H1 (cell line): Measurements from ENCODE around the gene RFK. TPM values are rescaled to one million over a fixed set of nuclear protein-coding genes. Genes with fewer than 3 reads are reported as not detected.

Source experiments
- CTCF ChIA-PET: fragments of 300-600 bp; sonication (Branson Sonifier 250); formaldehyde crosslinking; loops from one replicate; lab custom pipeline; 2021; ENCODE audit not compliant: partially characterized antibody; lab: Charles Lee
- POLR2A ChIA-PET: fragments of 300-600 bp; sonication (Branson Sonifier 250); formaldehyde crosslinking; loops from one replicate; lab custom pipeline; 2021; ENCODE audit warnings: inconsistent platforms; ENCODE audit not compliant: partially characterized antibody; lab: Charles Lee
- DNase-seq, 2 experiments: peaks; one replicate each; pipeline versions ENCODE4 v3.0.0 to v3.0.0-alpha.2; 2010 to 2022; ENCODE audit warnings: low spot score in 2 of 2, low read depth in 1 of 2, mixed read lengths in 1 of 2
- FAIRE-seq: peaks from 2 replicates; lab custom pipeline; 2011; peaks lifted over from hg19 to GRCh38; lab: Jason Lieb, UNC
- H2AFZ ChIP-seq: 2 replicates; pipeline ENCODE4 v1.8.1; 2012; ENCODE audit warnings: low read length, inconsistent platforms
- H2AK5ac ChIP-seq: 2 replicates; pipeline ENCODE4 v1.6.1; 2013; ENCODE audit warnings: low read depth, low read length
- H2BK120ac ChIP-seq: replicated peaks from 2 replicates; pipeline ENCODE3; 2013; ENCODE audit warnings: low read depth, low read length, inconsistent platforms
- H2BK12ac ChIP-seq: 2 replicates; pipeline ENCODE4 v1.6.1; 2013; ENCODE audit warnings: low read depth, low read length
- H2BK15ac ChIP-seq: 2 replicates; pipeline ENCODE4 v1.6.1; 2013; ENCODE audit warnings: low read length
- H2BK20ac ChIP-seq: 2 replicates; pipeline ENCODE4 v1.6.1; 2013; ENCODE audit warnings: low read length
- H2BK5ac ChIP-seq: 2 replicates; pipeline ENCODE4 v1.6.1; 2013; ENCODE audit warnings: low read depth, low read length
- H3K14ac ChIP-seq: 2 replicates; pipeline ENCODE4 v1.6.1; 2013; ENCODE audit warnings: inconsistent platforms; ENCODE audit not compliant: insufficient read length
- H3K18ac ChIP-seq: 2 replicates; pipeline ENCODE4 v1.6.1; 2013; ENCODE audit warnings: low read length; ENCODE audit errors: extremely low read depth
- H3K23ac ChIP-seq: 2 replicates; pipeline ENCODE4 v1.6.1; 2013; ENCODE audit warnings: inconsistent platforms; ENCODE audit not compliant: insufficient read length
- H3K23me2 ChIP-seq: 2 replicates; pipeline ENCODE4 v1.6.1; 2013; ENCODE audit warnings: low read depth, low read length
- H3K27ac ChIP-seq: 2 replicates; pipeline ENCODE4 v1.6.1; 2011; ENCODE audit warnings: low read depth, low read length, inconsistent platforms
- H3K27me3 ChIP-seq, 4 experiments: replicated peaks in 1 of 4; 1 replicate in 1 of 4; 2 replicates in 3 of 4; pipeline versions ENCODE4 v1.6.1 to v1.8.1; 2011 to 2013; ENCODE audit warnings: low read length in 3 of 4, mild to moderate bottlenecking in 3 of 4, inconsistent platforms in 2 of 4, mixed read lengths in 2 of 4, moderate library complexity in 1 of 4; ENCODE audit not compliant: control insufficient read depth in 3 of 4, insufficient read depth in 3 of 4; ENCODE audit errors: extremely low read depth in 1 of 4
- H3K36me3 ChIP-seq, 4 experiments: 2 replicates each; pipeline versions ENCODE4 v1.6.1 to v1.8.1; 2011 to 2013; ENCODE audit warnings: mild to moderate bottlenecking in 4 of 4, low read length in 3 of 4, moderate library complexity in 2 of 4, control low read depth in 1 of 4, inconsistent platforms in 1 of 4; ENCODE audit not compliant: insufficient read depth in 4 of 4, control insufficient read depth in 2 of 4
- H3K4ac ChIP-seq: replicated peaks from 2 replicates; pipeline ENCODE3; 2013; ENCODE audit warnings: low read length, low read depth, mixed read lengths, inconsistent platforms; ENCODE audit not compliant: insufficient read length
- H3K4me1 ChIP-seq, 4 experiments: replicated peaks in 1 of 4; 1 replicate in 1 of 4; 2 replicates in 3 of 4; pipeline versions ENCODE4 v1.6.1 to v1.8.1; 2011 to 2013; ENCODE audit warnings: low read length in 3 of 4, inconsistent platforms in 2 of 4, mixed read lengths in 1 of 4; ENCODE audit not compliant: insufficient read depth in 4 of 4, control insufficient read depth in 3 of 4
- H3K4me2 ChIP-seq, 2 experiments: 2 replicates each; pipeline versions ENCODE4 v1.6.1 to v1.8.1; 2011 to 2013; ENCODE audit warnings: low read depth in 2 of 2, low read length in 2 of 2, control low read depth in 1 of 2, inconsistent platforms in 1 of 2, mild to moderate bottlenecking in 1 of 2; ENCODE audit not compliant: insufficient read depth in 1 of 2
- H3K4me3 ChIP-seq, 4 experiments: fragments of 200-600, 300-600 bp in 1 of 4; sonication (generic), shearing (Covaris generic), sonication (Bioruptor Twin) in 1 of 4; 2 replicates each; pipeline versions ENCODE4 v1.5.1 to v1.8.1; 2011 to 2016; ENCODE audit warnings: low read length in 4 of 4, low read depth in 3 of 4, control low read depth in 2 of 4, inconsistent platforms in 2 of 4, mild to moderate bottlenecking in 2 of 4, mixed read lengths in 1 of 4, moderate library complexity in 1 of 4; ENCODE audit not compliant: insufficient read depth in 2 of 4; ENCODE audit errors: extremely low read depth in 1 of 4
- H3K56ac ChIP-seq: replicated peaks from 2 replicates; pipeline ENCODE3; 2013; ENCODE audit warnings: low read depth, mild to moderate bottlenecking, mixed read lengths, low read length, inconsistent platforms; ENCODE audit not compliant: insufficient read length
- H3K79me1 ChIP-seq: 2 replicates; pipeline ENCODE4 v1.6.1; 2013; ENCODE audit warnings: low read depth, low read length, control low read depth
- H3K79me2 ChIP-seq, 2 experiments: 2 replicates each; pipeline versions ENCODE4 v1.6.1 to v1.8.1; 2012 to 2013; ENCODE audit warnings: low read length in 2 of 2, mild to moderate bottlenecking in 2 of 2, inconsistent platforms in 1 of 2; ENCODE audit not compliant: insufficient read depth in 2 of 2, control insufficient read depth in 1 of 2
- H3K9ac ChIP-seq, 4 experiments: replicated peaks in 1 of 4; 1 replicate in 1 of 4; 2 replicates in 3 of 4; pipeline versions ENCODE4 v1.6.1 to v1.8.1; 2011 to 2013; ENCODE audit warnings: low read depth in 3 of 4, low read length in 3 of 4, control low read depth in 2 of 4, mild to moderate bottlenecking in 2 of 4, moderate library complexity in 2 of 4, inconsistent platforms in 1 of 4; ENCODE audit errors: extremely low read depth in 1 of 4
- H3K9me3 ChIP-seq, 2 experiments: 2 replicates each; pipeline versions ENCODE4 v1.6.1 to v1.8.1; 2012 to 2013; ENCODE audit warnings: mild to moderate bottlenecking in 2 of 2, moderate library complexity in 2 of 2, control low read depth in 1 of 2, inconsistent platforms in 1 of 2, low read depth in 1 of 2, low read length in 1 of 2, mixed read lengths in 1 of 2; ENCODE audit not compliant: insufficient read depth in 2 of 2
- H4K20me1 ChIP-seq, 2 experiments: replicated peaks in 1 of 2; 2 replicates each; pipeline versions ENCODE3 to v1.8.1; 2011 to 2013; ENCODE audit warnings: inconsistent platforms in 2 of 2, low read length in 2 of 2, mild to moderate bottlenecking in 1 of 2; ENCODE audit not compliant: insufficient read depth in 2 of 2, control insufficient read depth in 1 of 2
- H4K5ac ChIP-seq: 2 replicates; pipeline ENCODE4 v1.6.1; 2013; ENCODE audit warnings: low read length, low read depth, mixed read lengths, inconsistent platforms; ENCODE audit not compliant: insufficient read length
- H4K8ac ChIP-seq: 2 replicates; pipeline ENCODE4 v1.8.0; 2013; ENCODE audit warnings: mild to moderate bottlenecking, moderate library complexity, low read length, inconsistent platforms; ENCODE audit not compliant: insufficient read depth; ENCODE audit errors: extremely low read depth
- H4K91ac ChIP-seq: replicated peaks from 2 replicates; pipeline ENCODE3; 2013; ENCODE audit warnings: low read length, mixed read lengths, inconsistent platforms; ENCODE audit not compliant: insufficient read length
- ATF3 ChIP-seq: IDR thresholded peaks from 2 replicates; pipeline ENCODE4 v1.6.1; 2011; ENCODE audit warnings: low read depth, mild to moderate bottlenecking, low read length; ENCODE audit not compliant: insufficient read depth
- BCL11A ChIP-seq, 2 experiments: IDR thresholded peaks; one replicate each; pipeline ENCODE4 v1.6.1; 2011; ENCODE audit warnings: low read depth in 2 of 2, low read length in 2 of 2, mild to moderate bottlenecking in 2 of 2
- CBX5 ChIP-seq: fragments of 300-800, 300-1000 bp; sonication (generic); IDR thresholded peaks from 2 replicates; pipeline ENCODE4 v1.7.1; 2016; ENCODE audit warnings: antibody characterized with exemption, low read length, low read depth
- CBX8 ChIP-seq: fragments of 300-800, 300-1000 bp; sonication (generic); IDR thresholded peaks from 2 replicates; pipeline ENCODE4 v1.7.1; 2016; ENCODE audit warnings: low read depth, low read length, borderline replicate concordance
- EGR1 ChIP-seq: IDR thresholded peaks from 2 replicates; pipeline ENCODE4 v1.6.1; 2011; ENCODE audit warnings: low read depth, low read length, borderline replicate concordance
- EP300 ChIP-seq, 2 experiments: IDR thresholded peaks; 1 replicate in 1 of 2; 2 replicates in 1 of 2; pipeline ENCODE4 v1.6.1; 2011 to 2012; ENCODE audit warnings: low read depth in 2 of 2, low read length in 2 of 2, mild to moderate bottlenecking in 2 of 2, borderline replicate concordance in 1 of 2, inconsistent platforms in 1 of 2, moderate library complexity in 1 of 2
- EZH2 ChIP-seq: fragments of 200-600 bp; sonication (generic); IDR thresholded peaks from 2 replicates; pipeline ENCODE4 v1.7.1; 2012; ENCODE audit warnings: low read depth, mild to moderate bottlenecking, moderate library complexity, low read length, inconsistent platforms; ENCODE audit not compliant: severe bottlenecking
- FOSL1 ChIP-seq: IDR thresholded peaks from 2 replicates; pipeline ENCODE4 v1.6.1; 2011; ENCODE audit warnings: mild to moderate bottlenecking, low read depth, low read length, moderate library complexity; ENCODE audit not compliant: insufficient read depth
- HDAC2 ChIP-seq, 2 experiments: fragments of 300-600 bp in 1 of 2; sonication (generic) in 1 of 2; IDR thresholded peaks; 2 replicates each; pipeline ENCODE4 v1.6.1; 2011 to 2012; ENCODE audit warnings: low read depth in 2 of 2, low read length in 2 of 2, mild to moderate bottlenecking in 2 of 2, moderate library complexity in 2 of 2, borderline replicate concordance in 1 of 2, inconsistent platforms in 1 of 2
- JUN ChIP-seq: IDR thresholded peaks from 2 replicates; pipeline ENCODE4 v1.6.1; 2011; ENCODE audit warnings: low read depth, mild to moderate bottlenecking, improper control_type of control experiment, low read length
- MAFK ChIP-seq: IDR thresholded peaks from 2 replicates; pipeline ENCODE4 v1.6.1; 2012; ENCODE audit warnings: low read depth, mild to moderate bottlenecking, improper control_type of control experiment, low read length
- SIN3A ChIP-seq, 2 experiments: IDR thresholded peaks in 1 of 2; conservative IDR thresholded peaks in 1 of 2; 2 replicates each; pipeline ENCODE4 v1.6.1; 2011 to 2012; ENCODE audit warnings: low read length in 2 of 2, improper control_type of control experiment in 1 of 2, low read depth in 1 of 2, mild to moderate bottlenecking in 1 of 2
- WGBS, 2 experiments: shearing (Covaris generic) in 1 of 2; methylation state at CpG; one replicate each; pipeline versions ENCODE4 v1.1.6 to v1.1.7; 2013 to 2015; ENCODE audit warnings: low lambda C conversion rate in 2 of 2, mixed read lengths in 2 of 2, inconsistent platforms in 1 of 2, low coverage in 1 of 2, missing lambda C conversion rate in 1 of 2; ENCODE audit not compliant: insufficient replicate concordance in 2 of 2, insufficient coverage in 1 of 2, insufficient read length in 1 of 2; ENCODE audit errors: extremely low coverage in 1 of 2, missing lambda C conversion rate in 1 of 2; 5-methylcytosine and 5-hydroxymethylcytosine counted together
- polyA plus RNA-seq, 7 experiments: library from polyadenylated mRNA; depleted of rRNA in 3 of 7; stranded (reverse) in 5 of 7; unstranded in 2 of 7; fragments of >200 nt in 5 of 7; fragments of 200-250 nt in 2 of 7; gene quantifications; 1 replicate in 5 of 7; 2 replicates in 1 of 7; 4 replicates in 1 of 7; pipeline versions ENCODE4 v1.2.1 to v1.2.3, GENCODE V29; 2011 to 2013; ENCODE audit warnings: missing spikeins in 2 of 7, mixed read lengths in 2 of 7
- total RNA-seq: library from RNA; stranded (reverse); fragmentation: NEBNext Ultra II Directional; extraction: Animal tissue kit (Norgen Biotek cat#: 25700); gene quantifications from 2 replicates; pipeline ENCODE4 v1.2.1, GENCODE V29; 2021

Gene RFK
- total and polyA plus RNA-seq, 2 of the 8 experiments (the other 6 are each of a cell fraction or from before 2014, with no cell fraction given): 4.3 to 10.6 TPM

- Histone ChIP-seq H4K91ac (no peak overlapping the region), H3K4me2 (no peak overlapping the region), H3K4me3 (no peak overlapping the region), H2BK15ac (no peak overlapping the region), H3K9me3 (peaks cover 0 to 4% of the 10 kb centered on the region in 2 experiments; a peak in 1 of 4 replicates), H3K56ac (no peak overlapping the region), H3K36me3 (peaks cover 0 to 21% (median 3%) of the 10 kb centered on the region in 4 experiments; a peak in 4 of 8 replicates), H2AFZ (no peak overlapping the region), H3K27ac (no peak overlapping the region), H4K5ac (no peak overlapping the region), H3K79me2 (peaks cover 0 to 17% of the 10 kb centered on the region in 2 experiments; a peak in 2 of 4 replicates), H4K8ac (no peak overlapping the region), H2BK120ac (no peak overlapping the region), H4K20me1 (no peaks in the 10 kb centered on the region), H3K14ac (no peak overlapping the region), H2BK5ac (no peak overlapping the region), H3K79me1 (no peaks in the 10 kb centered on the region), H3K9ac (no peak overlapping the region), H2BK20ac (no peak overlapping the region), H2BK12ac (no peak overlapping the region), H3K27me3 (no peaks in the 10 kb centered on the region), H3K23ac (no peak overlapping the region), H3K4ac (no peak overlapping the region), H3K4me1 (no peaks in the 10 kb centered on the region), H3K23me2 (peaks cover 9% of the 10 kb centered on the region), H3K18ac (no peak overlapping the region), H2AK5ac (no peak overlapping the region)
- FAIRE-seq (no peak), DNase-seq (no peak)
- WGBS, 2 experiments: 100% methylated on average over 1 of the region's 1 CpG; no CpG with 5 or more reads in 1 of the 2 experiments
- ChIA-PET CTCF (interaction anchor here (0.6 kb wide), 2 partner anchors 228 to 1348 kb away, joined by 3 to 4 read pairs; no protein-coding TSS in a partner anchor), POLR2A (interaction anchor here (1.2 kb wide), 1 partner anchor 16 kb away, joined by 3 read pairs; no protein-coding TSS in a partner anchor)
- TF ChIP-seq ATF3: no peak
- TF ChIP-seq CBX5: no peak
- TF ChIP-seq EP300 (IDR thresholded peaks at IDR 0.05; ENCODE audit: borderline replicate concordance in 1 of 2, low read depth in 2 of 2, low read length in 2 of 2): no peak
- TF ChIP-seq CBX8: no peak
- TF ChIP-seq MAFK: no peak
- TF ChIP-seq FOSL1: no peak
- no peak for TF ChIP-seq SIN3A (conservative IDR thresholded peaks at IDR 0.05 in 1 of 2, IDR thresholded peaks at IDR 0.05 in 1 of 2; ENCODE audit: low read depth in 1 of 2, low read length in 2 of 2)
- TF ChIP-seq BCL11A (IDR thresholded peaks at IDR 0.05; ENCODE audit: low read depth in 2 of 2, low read length in 2 of 2): no peak
- no peak for TF ChIP-seq JUN
- no peak for TF ChIP-seq HDAC2 (IDR thresholded peaks at IDR 0.05; ENCODE audit: borderline replicate concordance in 1 of 2, low read depth in 2 of 2, low read length in 2 of 2)
- TF ChIP-seq EZH2: no peak
- TF ChIP-seq EGR1: no peak
Observed at GRCh38 chr9:76390656-76391055, 3.6 kb downstream of the RFK start.
